Measurements from ENCODE around the gene COL4A3.
A peak's percentile ranks its signal among the peaks of the same experiment; 100 is the strongest.

COL4A3 gene

DNA sequence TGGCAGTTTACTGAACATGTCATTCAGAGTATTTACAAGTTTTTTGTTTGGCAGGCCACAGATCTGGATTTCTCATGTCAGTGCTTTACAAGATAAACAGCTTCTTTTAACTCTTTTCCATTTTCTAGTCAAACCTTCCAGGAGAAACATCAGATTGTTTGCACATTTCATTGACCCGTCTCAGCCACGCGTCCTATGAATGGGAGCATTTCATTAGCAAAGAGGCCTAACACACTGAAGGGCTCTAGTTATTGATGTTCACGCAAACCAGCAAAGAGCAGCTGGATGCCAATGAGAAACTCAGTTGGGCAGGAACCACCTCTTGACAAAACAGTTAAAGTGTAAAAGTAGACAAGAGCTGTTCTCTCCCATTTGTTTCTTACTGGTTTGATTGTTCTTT is 131.4 kb downstream of the COL4A3 start:
- no peak for DNase-seq (ENCODE audit: low spot score)

DNA sequence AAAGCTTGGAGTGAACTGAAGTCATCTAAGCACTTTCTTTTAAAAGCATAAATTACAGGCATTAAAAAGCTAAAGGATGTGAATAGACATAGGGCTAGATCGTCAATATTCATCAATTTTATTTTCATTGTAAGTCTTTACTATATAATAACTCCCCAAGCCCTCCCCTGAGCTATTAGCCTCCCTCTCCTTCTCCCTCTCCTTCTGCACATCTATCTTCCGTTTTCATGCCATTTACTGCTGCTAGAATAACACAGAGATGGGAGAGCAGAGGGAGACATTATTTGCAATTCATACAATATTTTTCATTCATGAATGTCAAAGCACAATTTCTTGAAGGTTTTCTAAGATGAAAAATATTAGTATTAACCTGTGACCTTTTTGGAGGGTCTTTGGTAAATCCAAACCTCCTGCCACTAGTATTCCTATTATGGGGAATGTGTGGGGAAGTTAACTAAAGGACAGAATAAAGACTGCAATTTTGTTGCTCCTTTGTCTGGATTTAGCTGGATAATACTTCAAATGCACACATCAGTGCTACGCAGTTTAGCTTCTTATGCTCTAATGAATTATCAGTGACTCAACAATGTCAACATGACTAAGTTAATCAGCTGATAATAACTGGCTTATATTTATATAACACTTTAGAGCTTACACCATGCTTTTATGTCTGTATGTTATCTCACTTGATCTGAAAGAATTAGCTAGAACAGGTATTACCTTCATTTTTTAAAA is 132.4 kb downstream of the COL4A3 start:
- no peak for DNase-seq (ENCODE audit: low spot score)

- DNase-seq (ENCODE audit: low spot score): no peak
Observed at GRCh38 chr2:227301523-227301922, 137.1 kb downstream of the COL4A3 start.

- no peak for DNase-seq (ENCODE audit: low spot score)
Observed at GRCh38 chr2:227308784-227309183, 144.4 kb downstream of the COL4A3 start.

DNA sequence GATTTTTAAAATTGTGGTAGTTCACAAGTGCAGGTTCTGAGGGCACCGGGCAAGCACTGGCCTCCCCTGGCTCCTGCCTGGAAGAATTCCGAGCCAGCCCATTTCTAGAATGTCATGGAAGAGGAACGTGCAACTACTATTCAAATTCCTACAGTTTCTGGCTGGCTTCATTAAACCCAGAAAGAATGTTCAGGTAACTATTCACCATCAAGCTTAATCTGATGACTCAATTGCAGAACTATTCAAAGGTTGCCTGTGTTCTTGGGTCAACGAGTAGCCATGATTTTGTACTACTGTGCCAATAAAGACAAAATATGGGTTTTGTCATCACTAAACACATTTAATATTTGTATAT is 146.3 kb downstream of the COL4A3 start:
- DNase-seq (ENCODE audit: low spot score): no peak

GRCh38 chr2:227311861-227312506 is 147.6 kb downstream of the COL4A3 start:
- DNase-seq (ENCODE audit: low spot score): no peak

DNA sequence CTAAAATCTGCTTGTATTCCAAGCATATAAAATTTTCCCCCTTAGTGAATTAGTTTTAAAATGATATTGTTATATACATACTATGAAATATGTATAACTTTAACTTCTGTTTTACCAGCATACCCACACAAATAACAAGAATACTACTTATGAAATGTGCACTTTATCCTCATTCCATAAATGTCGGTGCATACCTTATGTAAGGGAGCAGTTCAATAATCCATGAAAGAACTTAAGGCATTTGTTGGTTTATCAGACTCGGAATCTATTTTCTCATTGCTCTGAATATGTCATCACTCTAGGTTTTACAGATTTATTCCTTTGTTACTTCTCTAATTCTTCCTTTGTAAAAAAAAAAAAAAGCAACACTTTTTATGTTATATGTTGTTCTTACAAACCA is 148.2 kb downstream of the COL4A3 start:
- DNase-seq (ENCODE audit: low spot score): no peak

DNA sequence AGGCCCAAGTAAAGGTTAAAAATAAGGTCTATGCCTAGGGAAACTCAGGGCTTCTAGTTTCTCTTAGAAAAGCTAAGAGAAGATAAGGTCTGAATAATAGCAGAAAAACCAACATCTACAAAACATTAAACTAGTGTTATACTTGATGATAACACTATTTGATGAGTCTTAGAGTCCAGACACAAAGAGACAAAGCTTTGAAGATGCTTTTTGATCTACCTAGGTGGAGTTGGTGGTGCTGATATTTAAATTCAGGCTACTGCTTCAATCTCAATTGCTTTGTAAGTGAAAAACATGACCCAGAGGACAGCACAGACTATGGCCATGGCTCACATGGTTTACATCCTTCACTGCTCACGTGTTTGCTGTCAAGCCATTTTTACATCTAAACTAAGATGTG is 148.9 kb downstream of the COL4A3 start:
- no peak for DNase-seq (ENCODE audit: low spot score)

DNA sequence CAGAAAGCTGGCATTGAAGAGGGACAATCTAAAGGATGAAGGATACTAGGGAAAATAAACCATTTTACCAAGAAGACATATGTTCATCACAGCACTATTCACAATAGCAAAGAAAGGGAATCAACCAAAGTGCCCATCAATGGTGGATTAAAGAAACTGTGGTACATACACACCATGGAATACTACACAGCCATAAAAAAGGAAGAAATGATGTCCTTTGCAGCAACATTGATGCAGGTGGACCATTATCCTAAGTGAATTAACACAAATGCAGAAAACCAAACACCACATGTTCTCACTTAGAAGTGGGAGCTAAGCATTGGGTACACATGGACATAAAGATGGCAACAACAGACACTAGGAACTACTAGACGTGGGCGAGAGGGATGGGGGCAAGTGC is 153.4 kb downstream of the COL4A3 start:
- DNase-seq (ENCODE audit: low spot score): no peak

GRCh38 chr2:227320305-227321094 is 156.1 kb downstream of the COL4A3 start:
- DNase-seq (ENCODE audit: low spot score): no peak

- DNase-seq (ENCODE audit: low spot score): no peak
Observed at GRCh38 chr2:227322530-227323205, 158.2 kb downstream of the COL4A3 start.

DNA sequence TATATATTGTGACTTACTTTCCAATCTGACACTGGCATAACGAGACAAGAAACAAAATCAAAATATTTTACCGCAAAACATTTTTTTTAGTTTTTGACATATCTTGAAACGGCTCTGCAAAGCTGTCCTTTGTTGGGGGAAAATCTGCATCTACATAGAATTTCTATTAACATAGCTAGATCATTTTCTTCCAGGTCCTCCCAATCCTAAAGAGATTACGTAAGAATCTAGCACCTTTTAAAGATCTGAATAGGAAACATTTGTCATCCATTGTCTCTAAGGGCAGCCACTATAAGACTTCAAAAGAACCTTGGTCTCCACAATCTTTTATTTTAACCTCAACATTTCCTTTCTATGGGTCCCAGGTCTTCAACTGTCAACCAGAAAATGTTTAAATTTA is 159.4 kb downstream of the COL4A3 start:
- DNase-seq (ENCODE audit: low spot score): no peak

DNA sequence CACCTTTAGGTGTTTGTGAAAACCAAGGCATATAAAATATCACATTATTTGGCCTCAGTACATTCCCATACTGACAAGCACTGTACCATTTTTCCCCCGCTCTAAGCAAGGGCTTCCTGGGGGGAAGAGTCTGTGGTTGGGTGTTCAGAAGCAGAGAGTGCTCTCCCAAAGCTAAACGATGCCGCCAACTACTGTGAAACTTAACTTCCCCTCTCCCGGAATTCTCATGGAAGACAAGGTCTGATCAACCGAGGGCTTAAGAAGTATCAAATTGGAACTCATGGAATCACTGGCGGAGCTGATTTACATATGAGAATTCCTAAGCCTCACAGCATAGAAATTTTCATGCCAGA is 160.2 kb downstream of the COL4A3 start:
- peak; percentile 37 for DNase-seq (ENCODE audit: low spot score)

- peak; percentile 89 for DNase-seq (ENCODE audit: low spot score)
Observed at GRCh38 chr2:227324995-227325838, 160.8 kb downstream of the COL4A3 start, which contains the start of gene MFF. MFF (plus strand) TSS chr2:227325251; CDS start chr2:227330666, 5,415 bp downstream.

DNA sequence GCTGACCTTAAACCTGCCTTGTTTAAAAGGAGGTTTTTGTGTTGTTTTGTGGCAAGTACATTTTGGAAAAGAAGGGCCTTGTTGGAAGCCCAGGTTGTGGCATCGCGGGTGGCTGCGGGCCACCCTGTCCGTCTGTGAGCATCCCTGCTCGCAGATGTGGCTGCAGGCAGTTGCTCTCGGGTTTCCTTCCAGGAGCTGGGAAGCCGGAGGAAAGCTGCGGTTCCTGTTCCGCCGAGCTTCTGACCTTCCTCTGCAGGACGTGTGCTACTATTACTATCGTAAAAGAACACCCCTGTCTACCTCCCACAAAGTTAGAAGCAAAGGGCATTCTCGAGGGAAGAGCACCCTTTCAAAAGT is 161.4 kb downstream of the COL4A3 start:
- peak; percentile 49 for DNase-seq (ENCODE audit: low spot score)

GRCh38 chr2:227326783-227327182 is 162.4 kb downstream of the COL4A3 start:
- no peak for DNase-seq (ENCODE audit: low spot score)

- DNase-seq (ENCODE audit: low spot score): no peak
Observed at GRCh38 chr2:227335713-227336112, 171.3 kb downstream of the COL4A3 start.

- DNase-seq (ENCODE audit: low spot score): no peak
Observed at GRCh38 chr2:227337442-227337841, 173.0 kb downstream of the COL4A3 start.

- DNase-seq (ENCODE audit: low spot score): no peak
Observed at GRCh38 chr2:227339098-227339599, 174.7 kb downstream of the COL4A3 start.

DNA sequence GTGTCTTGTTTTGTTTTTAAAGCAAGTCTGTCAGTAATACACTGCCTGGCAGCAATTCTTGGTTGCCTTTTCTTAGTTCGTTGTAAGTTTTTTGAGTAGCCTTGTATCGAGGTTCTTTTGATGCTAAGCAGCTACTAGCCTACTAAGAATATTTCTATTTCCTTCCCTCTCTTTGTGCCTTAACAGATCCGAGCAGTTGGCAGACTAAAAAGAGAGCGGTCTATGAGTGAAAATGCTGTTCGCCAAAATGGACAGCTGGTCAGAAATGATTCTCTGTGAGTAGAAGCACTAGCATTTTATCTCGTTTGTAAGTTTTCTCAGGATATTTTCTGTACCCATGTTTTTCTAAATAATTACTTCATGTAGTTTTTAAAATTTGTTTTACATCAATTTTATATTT is 175.7 kb downstream of the COL4A3 start:
- DNase-seq (ENCODE audit: low spot score): no peak

GRCh38 chr2:227341553-227341952 is 177.1 kb downstream of the COL4A3 start:
- no peak for DNase-seq (ENCODE audit: low spot score)

DNA sequence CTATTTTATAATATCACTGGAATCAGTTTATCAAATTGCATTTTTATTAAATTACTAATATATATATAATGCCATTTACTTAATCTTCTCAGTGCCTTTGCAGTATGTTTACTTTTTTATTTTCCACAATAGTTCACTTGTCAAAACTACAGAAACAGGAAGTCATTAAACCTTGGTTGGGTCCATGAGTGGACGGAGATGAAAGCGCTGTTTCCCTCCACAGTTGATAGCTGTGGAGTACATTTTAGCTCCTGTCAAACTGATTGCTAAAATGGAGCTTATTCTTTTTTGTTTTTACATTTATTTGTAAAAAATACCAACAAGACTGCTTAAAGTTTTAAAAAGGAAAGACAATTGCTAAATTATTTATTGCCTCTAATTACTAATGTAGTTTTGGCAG is 179.8 kb downstream of the COL4A3 start:
- DNase-seq (ENCODE audit: low spot score): no peak

Measured in hepatic stellate cell (primary cell).